HCT116 (cell line): ENCODE results near the gene RXFP4. TPM values are rescaled to one million over a fixed set of nuclear protein-coding genes. Genes with fewer than 3 reads are reported as not detected.

ENCODE experiments used
- ATAC-seq: fragments of 200-7000 bp; cut with Tn5 transposase; 2 replicates; pipeline ENCODE4 v1.9.1; 2020; ENCODE audit warnings: mild to moderate bottlenecking, moderate library complexity
- BruUV-seq: library from RNA; stranded (reverse); fragments of 400-500 nt; replicated peaks from 2 replicates; lab custom pipeline; 2021; lab: Mats Ljungman, UMichigan
- CTCF ChIA-PET: fragments of 300-600 bp; sonication (Branson Sonifier 250); formaldehyde crosslinking; loops from one replicate; lab custom pipeline; 2021; ENCODE audit warnings: antibody characterized with exemption; lab: Charles Lee
- POLR2A ChIA-PET: fragments of 300-600, 350-600 bp; sonication (Branson Sonifier 250); formaldehyde crosslinking; loops from one replicate; lab custom pipeline; 2021; ENCODE audit warnings: antibody characterized with exemption; lab: Charles Lee
- RAD21 ChIA-PET, 2 experiments: fragments of 300-600 bp; sonication (Branson Sonifier 250); formaldehyde crosslinking; loops; one replicate each; lab custom pipeline; 2023; ENCODE audit warnings: low total read pairs in 2 of 2; ENCODE audit not compliant: uncharacterized antibody in 2 of 2, unreplicated experiment in 2 of 2, low non-redundant PET in 1 of 2; lab: Charles Lee
- DNase-seq: peaks from one replicate; pipeline ENCODE4 v3.0.0-alpha.2; 2010; ENCODE audit warnings: low read depth, low spot score
- H2AFZ ChIP-seq: fragments of 200-600 bp; shearing (Covaris generic), sonication (generic); 2 replicates; pipeline ENCODE4 v1.6.1; 2017; ENCODE audit warnings: low read depth, mixed run types, mixed read lengths, antibody characterized with exemption, low read length; ENCODE audit not compliant: poor library complexity, severe bottlenecking
- H3K27ac ChIP-seq: 2 replicates; pipeline ENCODE4 v1.5.1; 2012; ENCODE audit warnings: low read depth, low read length
- H3K27me3 ChIP-seq: fragments of 200-600 bp; sonication (generic); 2 replicates; pipeline ENCODE4 v1.6.1; 2016; ENCODE audit warnings: mixed run types, low read length, mixed read lengths; ENCODE audit not compliant: insufficient read depth
- H3K36me3 ChIP-seq, 2 experiments: fragments of 200-500 bp in 1 of 2; fragments of 200-600 bp in 1 of 2; sonication (Bioruptor generic) in 1 of 2; sonication (generic) in 1 of 2; 2 replicates each; pipeline versions ENCODE4 v1.5.1 to v1.6.1; 2014 to 2016; ENCODE audit warnings: low read length in 2 of 2, inconsistent platforms in 1 of 2, mixed read lengths in 1 of 2, mixed run types in 1 of 2; ENCODE audit not compliant: insufficient read depth in 2 of 2, control insufficient read depth in 1 of 2
- H3K4me1 ChIP-seq, 2 experiments: fragments of 200-600 bp in 1 of 2; sonication (generic) in 1 of 2; 2 replicates each; pipeline versions ENCODE4 v1.5.1 to v1.6.1; 2012 to 2017; ENCODE audit warnings: low read length in 2 of 2, inconsistent platforms in 1 of 2, mild to moderate bottlenecking in 1 of 2, mixed read lengths in 1 of 2, mixed run types in 1 of 2, moderate library complexity in 1 of 2; ENCODE audit not compliant: insufficient read depth in 2 of 2, control insufficient read depth in 1 of 2
- H3K4me2 ChIP-seq: fragments of 200-600 bp; sonication (generic); 2 replicates; pipeline ENCODE4 v1.6.1; 2017; ENCODE audit warnings: mixed run types, low read length, mixed read lengths
- H3K4me3 ChIP-seq, 2 experiments: fragments of 200-600 bp in 1 of 2; sonication (generic) in 1 of 2; replicated peaks in 1 of 2; 2 replicates each; pipeline ENCODE4 v1.5.1; 2011 to 2016; ENCODE audit warnings: low read length in 2 of 2, control low read depth in 1 of 2, low read depth in 1 of 2, mild to moderate bottlenecking in 1 of 2, mixed read lengths in 1 of 2, mixed run types in 1 of 2
- H3K79me2 ChIP-seq: fragments of 200-600 bp; sonication (generic); 2 replicates; pipeline ENCODE4 v1.6.1; 2017; ENCODE audit warnings: mild to moderate bottlenecking, mixed run types, low read length, moderate library complexity, mixed read lengths; ENCODE audit not compliant: insufficient read depth
- H3K9ac ChIP-seq: fragments of 200-600 bp; sonication (generic); 2 replicates; pipeline ENCODE4 v1.6.1; 2016; ENCODE audit warnings: low read length, mixed read lengths
- H3K9me2 ChIP-seq: fragments of 200-600 bp; sonication (generic), shearing (Covaris generic); 2 replicates; pipeline ENCODE4 v1.6.1; 2017; ENCODE audit warnings: mixed run types, mild to moderate bottlenecking, moderate library complexity; ENCODE audit not compliant: insufficient read depth
- H3K9me3 ChIP-seq, 2 experiments: fragments of 200-500 bp in 1 of 2; fragments of 200-600 bp in 1 of 2; sonication (Bioruptor generic) in 1 of 2; sonication (generic) in 1 of 2; 2 replicates each; pipeline ENCODE4 v1.6.1; 2014 to 2017; ENCODE audit warnings: low read length in 2 of 2, mixed read lengths in 2 of 2, inconsistent platforms in 1 of 2, low read depth in 1 of 2, mild to moderate bottlenecking in 1 of 2, mixed run types in 1 of 2, moderate library complexity in 1 of 2; ENCODE audit not compliant: control insufficient read depth in 1 of 2, insufficient read depth in 1 of 2
- H4K20me1 ChIP-seq: fragments of 200-600 bp; sonication (generic), shearing (Covaris generic); 2 replicates; pipeline ENCODE4 v1.6.1; 2017; ENCODE audit warnings: mixed run types, mild to moderate bottlenecking, moderate library complexity; ENCODE audit not compliant: insufficient read depth
- CBX3 ChIP-seq: IDR thresholded peaks from 2 replicates; pipeline ENCODE4 v1.6.1; 2012; ENCODE audit warnings: low read depth
- EZH2phosphoT487 ChIP-seq: fragments of 200-600 bp; IDR thresholded peaks from 2 replicates; pipeline ENCODE4 v1.6.1; 2018; ENCODE audit warnings: antibody characterized with exemption, borderline replicate concordance
- FOSL1 ChIP-seq: IDR thresholded peaks from 2 replicates; pipeline ENCODE4 v1.6.1; 2012; ENCODE audit warnings: low read depth
- RAD21 ChIP-seq: IDR thresholded peaks from 2 replicates; pipeline ENCODE4 v1.6.1; 2012; ENCODE audit warnings: low read depth, mild to moderate bottlenecking
- SRF ChIP-seq: IDR thresholded peaks from 2 replicates; pipeline ENCODE4 v1.6.1; 2012; ENCODE audit warnings: low read depth
- TCF7L2 ChIP-seq: IDR thresholded peaks from 2 replicates; pipeline ENCODE4 v1.7.0; 2011; ENCODE audit warnings: borderline replicate concordance, inconsistent platforms; ENCODE audit not compliant: insufficient read depth, insufficient read length; ENCODE audit errors: extremely low read depth
- YY1 ChIP-seq: IDR thresholded peaks from 2 replicates; pipeline ENCODE4 v1.6.1; 2011; ENCODE audit warnings: low read length, low read depth, moderate library complexity, mild to moderate bottlenecking; ENCODE audit not compliant: insufficient replicate concordance; ENCODE audit errors: extremely low read depth
- ZNF274 ChIP-seq: fragments of 200-500 bp; sonication (Bioruptor generic); IDR thresholded peaks from 2 replicates; pipeline ENCODE4 v1.6.1; 2014; ENCODE audit warnings: mild to moderate bottlenecking, low read depth, low read length, inconsistent platforms
- intact Hi-C: fragments of 100-400 bp; cut with micrococcal nuclease; formaldehyde crosslinking; loops from 2 replicates; pipeline ENCODE4 v1.10.0; 2022
- total RNA-seq: library from RNA; stranded (reverse); gene quantifications from one replicate; pipeline ENCODE4 v1.2.1, GENCODE V29; 2021; ENCODE audit not compliant: unreplicated experiment
- TF ChIP-seq, protein P1 (sequence below), 3 experiments: fragments of 200-600 bp in 1 of 3; sonication (generic) in 1 of 3; IDR thresholded peaks in 2 of 3; conservative IDR thresholded peaks in 1 of 3; 2 replicates each; pipeline ENCODE4 v1.5.1; 2012 to 2017; ENCODE audit warnings: low read depth in 2 of 3, low read length in 2 of 3, antibody characterized with exemption in 1 of 3, borderline replicate concordance in 1 of 3, control low read depth in 1 of 3, mild to moderate bottlenecking in 1 of 3, mixed read lengths in 1 of 3, mixed run types in 1 of 3, moderate library complexity in 1 of 3; ENCODE audit not compliant: insufficient read depth in 1 of 3

RXFP4 gene
- total RNA-seq, 1 experiment from 2014 or later: 0.20 TPM

DNA sequence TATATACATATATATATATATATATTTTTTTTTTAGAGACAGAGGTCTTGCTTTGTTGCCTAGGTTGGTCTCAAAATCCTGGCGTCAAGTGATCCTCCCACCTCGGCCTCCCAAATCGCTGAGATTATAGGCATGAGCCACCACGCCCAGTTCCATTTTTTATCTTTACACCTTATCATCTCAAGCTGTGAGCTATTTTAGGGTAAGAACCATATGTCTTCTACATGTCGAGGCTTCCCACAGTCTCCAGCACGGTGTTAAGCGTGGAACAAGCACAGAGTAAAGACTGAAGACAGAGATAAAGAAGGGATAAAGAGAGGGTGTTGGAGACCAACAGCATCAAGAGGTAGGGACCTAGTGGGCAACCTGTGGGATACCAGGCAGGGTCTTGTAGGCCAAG is 22.8 kb downstream of the RXFP4 start:
- Histone ChIP-seq H3K4me1 (peaks cover 24 to 37% of the 10 kb centered on the region in 2 experiments), H3K79me2 (peaks cover 7% of the 10 kb centered on the region; the same call in 1 of the 2 replicates), H3K9ac (no peak overlapping the region), H3K9me3 (no peaks in the 10 kb centered on the region), H3K27me3 (no peaks in the 10 kb centered on the region), H4K20me1 (no peaks in the 10 kb centered on the region), H3K36me3 (peaks cover 26 to 39% of the 10 kb centered on the region in 2 experiments; a peak in 3 of 4 replicates), H3K9me2 (no peaks in the 10 kb centered on the region), H3K27ac (no peak overlapping the region), H3K4me2 (no peak overlapping the region), H3K4me3 (no peak overlapping the region), H2AFZ (no peak overlapping the region)
- TF ChIP-seq YY1 (no peak), EZH2phosphoT487 (no peak), FOSL1 (no peak), RAD21 (no peak), SRF (no peak), TCF7L2 (no peak), CBX3 (no peak), ZNF274 (no peak)
- ChIA-PET POLR2A (interaction anchor here (2.6 kb wide), 1 partner anchor 20 kb away, joined by 11 read pairs; no protein-coding TSS in a partner anchor), CTCF (no interaction called here), RAD21 (interaction anchor here in 1 of 2 experiments (0.7 kb wide), 1 partner anchor 19 kb away, joined by 3 read pairs; no protein-coding TSS in a partner anchor)
- DNase-seq: no peak
- ATAC-seq: no peak
- no TSS peak for BruUV-seq
- intact Hi-C loops: no loop called here

DNA sequence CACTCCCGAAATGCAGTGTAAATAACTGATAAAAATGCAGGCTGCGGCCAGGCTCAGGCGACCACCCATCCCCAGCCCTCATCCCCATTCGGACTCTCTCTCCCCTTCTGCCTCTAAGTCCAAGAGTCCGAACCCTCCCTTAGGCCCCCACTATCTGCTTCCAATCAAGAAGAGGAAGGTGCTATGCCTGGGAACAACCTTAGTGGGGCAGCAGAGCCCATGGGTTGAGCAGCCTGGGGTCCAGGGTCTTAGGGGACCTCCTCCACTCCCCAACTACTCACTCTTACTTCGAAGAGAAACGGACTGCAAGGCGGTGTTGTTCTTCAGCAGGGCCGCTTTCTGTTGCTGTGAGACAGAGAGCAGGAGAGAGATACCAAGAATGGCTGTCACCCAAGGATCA is 24.7 kb downstream of the RXFP4 start:
- ChIA-PET POLR2A (no interaction called here), RAD21 (no interaction called here), CTCF (no interaction called here)
- peaks cover 20% of the 10 kb centered on the region; the same call in 1 of the 2 replicates for H3K79me2 ChIP-seq
- no TSS peak for BruUV-seq
- H3K27ac ChIP-seq: no peak overlapping the region
- no peak overlapping the region for H3K4me3 ChIP-seq
- H3K4me2 ChIP-seq: no peak overlapping the region
- H3K9me3 ChIP-seq: no peaks in the 10 kb centered on the region
- H3K27me3 ChIP-seq: no peaks in the 10 kb centered on the region
- no peak for ATAC-seq
- no peak overlapping the region for H2AFZ ChIP-seq
- no peaks in the 10 kb centered on the region for H4K20me1 ChIP-seq
- TF ChIP-seq ZNF274: no peak
- TF ChIP-seq, protein P1, sequence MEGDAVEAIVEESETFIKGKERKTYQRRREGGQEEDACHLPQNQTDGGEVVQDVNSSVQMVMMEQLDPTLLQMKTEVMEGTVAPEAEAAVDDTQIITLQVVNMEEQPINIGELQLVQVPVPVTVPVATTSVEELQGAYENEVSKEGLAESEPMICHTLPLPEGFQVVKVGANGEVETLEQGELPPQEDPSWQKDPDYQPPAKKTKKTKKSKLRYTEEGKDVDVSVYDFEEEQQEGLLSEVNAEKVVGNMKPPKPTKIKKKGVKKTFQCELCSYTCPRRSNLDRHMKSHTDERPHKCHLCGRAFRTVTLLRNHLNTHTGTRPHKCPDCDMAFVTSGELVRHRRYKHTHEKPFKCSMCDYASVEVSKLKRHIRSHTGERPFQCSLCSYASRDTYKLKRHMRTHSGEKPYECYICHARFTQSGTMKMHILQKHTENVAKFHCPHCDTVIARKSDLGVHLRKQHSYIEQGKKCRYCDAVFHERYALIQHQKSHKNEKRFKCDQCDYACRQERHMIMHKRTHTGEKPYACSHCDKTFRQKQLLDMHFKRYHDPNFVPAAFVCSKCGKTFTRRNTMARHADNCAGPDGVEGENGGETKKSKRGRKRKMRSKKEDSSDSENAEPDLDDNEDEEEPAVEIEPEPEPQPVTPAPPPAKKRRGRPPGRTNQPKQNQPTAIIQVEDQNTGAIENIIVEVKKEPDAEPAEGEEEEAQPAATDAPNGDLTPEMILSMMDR (IDR thresholded peaks at IDR 0.05 in 2 of 3, conservative IDR thresholded peaks at IDR 0.05 in 1 of 3; ENCODE audit: borderline replicate concordance in 1 of 3, insufficient read depth in 1 of 3, low read depth in 2 of 3, low read length in 2 of 3): peak in 1 of 3 experiments; percentile 25; a peak in 2 of 6 replicates
- H3K4me1 ChIP-seq: peaks cover 15 to 31% of the 10 kb centered on the region in 2 experiments
- DNase-seq: no peak
- H3K9me2 ChIP-seq: no peaks in the 10 kb centered on the region
- H3K9ac ChIP-seq: no peak overlapping the region
- peaks cover 19 to 33% of the 10 kb centered on the region in 2 experiments; a peak in 3 of 4 replicates for H3K36me3 ChIP-seq
- intact Hi-C loops: no loop called here
